ENCODE measurements around the gene MXD4. TPM values are rescaled to one million over a fixed set of nuclear protein-coding genes. Genes with fewer than 3 reads are reported as not detected.

The MXD4 gene
- total and polyA plus RNA-seq, 2 donors from 2014 or later: 49.8 to 84.8 TPM

DNA sequence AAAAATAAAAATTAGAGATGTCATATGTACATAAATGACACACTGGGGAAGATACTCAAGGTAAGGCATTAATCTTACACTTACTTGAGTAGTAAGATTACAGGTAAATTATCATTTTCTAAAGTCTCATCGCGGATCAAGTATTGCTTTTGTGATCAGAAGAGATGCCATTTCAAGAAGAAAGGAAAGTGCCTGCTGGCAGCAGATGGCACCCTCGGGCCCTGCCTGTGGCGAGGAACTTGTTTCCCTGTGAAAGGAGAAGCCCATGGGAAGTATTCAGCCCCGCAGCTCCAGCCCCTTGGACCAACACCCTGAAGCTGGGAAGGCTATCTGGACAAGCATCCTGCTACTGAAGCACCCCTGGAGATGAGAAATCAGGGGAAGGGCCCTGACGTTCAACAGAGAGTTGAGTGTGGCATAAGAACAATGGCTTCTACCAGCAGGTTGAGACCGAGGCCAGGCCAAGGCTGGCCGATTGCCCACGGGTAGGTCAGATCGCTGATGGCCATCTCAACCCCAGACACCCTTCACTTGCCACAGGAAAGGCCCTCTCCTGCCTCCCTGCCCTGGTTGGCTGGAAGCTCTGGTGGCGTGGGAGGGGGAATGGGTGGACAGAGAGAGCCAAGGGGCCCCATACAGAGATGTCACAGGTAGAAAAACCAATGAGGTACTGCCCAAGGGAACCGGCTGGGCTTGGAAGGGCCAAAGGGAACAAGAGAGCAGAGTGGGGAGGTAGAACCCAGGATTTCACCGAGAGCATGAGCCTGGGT, 18.8 kb upstream of the MXD4 start:
- no peaks in the 10 kb centered on the region for H3K27me3 ChIP-seq (ENCODE audit: control insufficient read depth, insufficient read depth, low read length)

DNA sequence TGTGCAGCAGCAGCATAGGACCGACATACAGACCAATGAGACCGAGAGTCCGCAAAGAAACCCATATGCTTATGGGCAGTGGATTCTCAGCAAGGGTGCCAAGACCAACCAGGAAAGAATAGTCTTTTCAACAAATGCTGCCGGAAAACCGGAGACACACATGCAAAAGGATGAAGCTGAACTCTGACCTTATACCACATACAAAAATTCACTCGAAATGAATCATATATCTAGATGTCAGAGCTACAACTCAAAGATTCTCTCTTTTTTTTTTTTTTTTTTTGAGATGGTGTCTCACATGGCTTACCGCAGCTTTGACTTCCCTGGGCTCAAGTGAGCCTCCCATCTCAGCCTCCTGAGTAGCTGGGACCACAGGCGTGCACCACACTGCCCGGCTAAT, 16.0 kb upstream of the MXD4 start:
- H3K36me3 ChIP-seq (ENCODE audit: control insufficient read depth in 2 of 3, insufficient read depth in 3 of 3, low read length in 3 of 3): no peaks in the 10 kb centered on the region
- no peaks in the 10 kb centered on the region for H3K27me3 ChIP-seq (ENCODE audit: control insufficient read depth, insufficient read depth, low read length)
- H3K4me1 ChIP-seq (ENCODE audit: control insufficient read depth in 2 of 3, insufficient read depth in 2 of 3, low read depth in 1 of 3, low read length in 3 of 3): peaks cover 0 to 4% (median 0%) of the 10 kb centered on the region in 3 donors
- no peaks in the 10 kb centered on the region for H3K9me3 ChIP-seq (ENCODE audit: control insufficient read depth in 2 of 3, insufficient read depth in 1 of 3, low read length in 3 of 3)
- H3K4me3 ChIP-seq (ENCODE audit: low read length in 3 of 3): no peak overlapping the region
- TF ChIP-seq, protein P1, sequence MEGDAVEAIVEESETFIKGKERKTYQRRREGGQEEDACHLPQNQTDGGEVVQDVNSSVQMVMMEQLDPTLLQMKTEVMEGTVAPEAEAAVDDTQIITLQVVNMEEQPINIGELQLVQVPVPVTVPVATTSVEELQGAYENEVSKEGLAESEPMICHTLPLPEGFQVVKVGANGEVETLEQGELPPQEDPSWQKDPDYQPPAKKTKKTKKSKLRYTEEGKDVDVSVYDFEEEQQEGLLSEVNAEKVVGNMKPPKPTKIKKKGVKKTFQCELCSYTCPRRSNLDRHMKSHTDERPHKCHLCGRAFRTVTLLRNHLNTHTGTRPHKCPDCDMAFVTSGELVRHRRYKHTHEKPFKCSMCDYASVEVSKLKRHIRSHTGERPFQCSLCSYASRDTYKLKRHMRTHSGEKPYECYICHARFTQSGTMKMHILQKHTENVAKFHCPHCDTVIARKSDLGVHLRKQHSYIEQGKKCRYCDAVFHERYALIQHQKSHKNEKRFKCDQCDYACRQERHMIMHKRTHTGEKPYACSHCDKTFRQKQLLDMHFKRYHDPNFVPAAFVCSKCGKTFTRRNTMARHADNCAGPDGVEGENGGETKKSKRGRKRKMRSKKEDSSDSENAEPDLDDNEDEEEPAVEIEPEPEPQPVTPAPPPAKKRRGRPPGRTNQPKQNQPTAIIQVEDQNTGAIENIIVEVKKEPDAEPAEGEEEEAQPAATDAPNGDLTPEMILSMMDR (IDR thresholded peaks at IDR 0.05; ENCODE audit: borderline replicate concordance, extremely low read depth, insufficient read depth): no peak
- no peak overlapping the region for H3K27ac ChIP-seq (ENCODE audit: low read depth in 2 of 2, low read length in 2 of 2)
- DNase-seq: peak in 1 of 5 donors; percentile 6
- H3K9ac ChIP-seq (ENCODE audit: low read length in 3 of 3): no peak overlapping the region
- intact Hi-C loops (cut with DNase I): no loop called here
- FAIRE-seq: no peak

More for the DNA sequence above, 18.8 kb upstream of the MXD4 start:
- peaks cover 0 to 4% (median 0%) of the 10 kb centered on the region in 3 donors for H3K4me1 ChIP-seq (ENCODE audit: control insufficient read depth in 2 of 3, insufficient read depth in 2 of 3, low read depth in 1 of 3, low read length in 3 of 3)
- intact Hi-C loops (cut with DNase I): no loop called here
- no peak for FAIRE-seq
- no peak overlapping the region for H3K9ac ChIP-seq (ENCODE audit: low read length in 3 of 3)
- TF ChIP-seq, protein P1 (IDR thresholded peaks at IDR 0.05; ENCODE audit: borderline replicate concordance, extremely low read depth, insufficient read depth): no peak
- no peak overlapping the region for H3K4me3 ChIP-seq (ENCODE audit: low read length in 3 of 3)
- DNase-seq: peak in 1 of 5 donors; percentile 37
- H3K36me3 ChIP-seq (ENCODE audit: control insufficient read depth in 2 of 3, insufficient read depth in 3 of 3, low read length in 3 of 3): no peaks in the 10 kb centered on the region
- no peaks in the 10 kb centered on the region for H3K9me3 ChIP-seq (ENCODE audit: control insufficient read depth in 2 of 3, insufficient read depth in 1 of 3, low read length in 3 of 3)
- no peak overlapping the region for H3K27ac ChIP-seq (ENCODE audit: low read depth in 2 of 2, low read length in 2 of 2)

DNA sequence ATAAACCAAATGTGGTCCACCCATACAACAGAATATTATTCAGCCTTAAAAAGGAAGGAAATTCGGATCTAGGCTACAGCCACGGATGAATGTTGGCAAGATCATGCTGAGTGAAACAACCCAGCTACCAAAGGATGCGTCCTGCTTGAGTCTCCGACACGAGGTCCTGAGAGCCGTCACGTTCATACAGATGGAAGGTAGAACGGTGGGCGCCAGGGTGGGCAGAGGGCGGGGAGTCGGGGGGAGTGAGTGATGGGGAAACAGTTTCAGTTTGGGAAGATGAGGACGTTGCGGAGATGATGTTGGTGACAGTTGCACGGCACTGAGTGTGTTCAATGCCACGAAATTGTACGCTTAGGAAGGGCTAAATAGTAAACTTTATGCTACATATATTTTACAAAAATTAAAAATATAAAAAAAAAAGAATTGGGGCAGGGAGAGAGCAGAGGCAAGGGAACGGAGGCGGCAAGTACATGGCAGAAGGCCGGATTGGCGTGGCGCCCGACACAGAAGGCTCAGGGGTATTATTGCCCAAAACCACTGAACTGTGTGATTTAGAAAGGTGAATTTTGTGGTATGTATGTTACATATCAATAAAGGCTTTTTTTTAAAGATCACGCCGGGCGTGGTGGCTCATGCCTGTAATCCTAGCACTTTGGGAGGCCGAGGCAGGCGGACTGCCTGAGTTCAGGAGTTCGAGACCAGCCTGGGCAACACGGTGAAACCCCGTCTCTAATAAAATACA, 14.8 kb upstream of the MXD4 start:
- Histone ChIP-seq H3K9ac (ENCODE audit: low read length in 3 of 3) (no peak overlapping the region), H3K27ac (ENCODE audit: low read depth in 2 of 2, low read length in 2 of 2) (no peak overlapping the region), H3K9me3 (ENCODE audit: control insufficient read depth in 2 of 3, insufficient read depth in 1 of 3, low read length in 3 of 3) (no peaks in the 10 kb centered on the region), H3K4me1 (ENCODE audit: control insufficient read depth in 2 of 3, insufficient read depth in 2 of 3, low read depth in 1 of 3, low read length in 3 of 3) (peaks cover 0 to 4% (median 0%) of the 10 kb centered on the region in 3 donors), H3K4me3 (ENCODE audit: low read length in 3 of 3) (no peak overlapping the region), H3K27me3 (ENCODE audit: control insufficient read depth, insufficient read depth, low read length) (no peaks in the 10 kb centered on the region), H3K36me3 (ENCODE audit: control insufficient read depth in 2 of 3, insufficient read depth in 3 of 3, low read length in 3 of 3) (peaks cover 0 to 2% (median 0%) of the 10 kb centered on the region in 3 donors)
- TF ChIP-seq, protein P1 (IDR thresholded peaks at IDR 0.05; ENCODE audit: borderline replicate concordance, extremely low read depth, insufficient read depth): no peak
- intact Hi-C loops (cut with DNase I): no loop called here
- FAIRE-seq (no peak), DNase-seq (peak in 1 of 5 donors; percentile 38)
